SKM-1 (cell line): ENCODE measurements around the gene SEMA5A.
"Not testable (repeated sequence)": the region's sequence is repeated elsewhere in the genome, so short reads cannot be mapped to it uniquely, and the experiment has no call there.

ENCODE experiments used
- DNase-seq: peaks from one replicate; lab custom pipeline; 2025; ENCODE audit not compliant: unreplicated experiment; lab: John Stamatoyannopoulos, UW

Gene SEMA5A

GRCh38 chr5:9401786-9402472 lies 143.9 kb downstream of the SEMA5A start:
- DNase-seq = peak; percentile 31

GRCh38 chr5:9399783-9400182 lies 146.1 kb downstream of the SEMA5A start:
- DNase-seq = not testable (repeated sequence)

GRCh38 chr5:9399094-9399493 lies 146.8 kb downstream of the SEMA5A start:
- no peak for DNase-seq

GRCh38 chr5:9398227-9398626 lies 147.6 kb downstream of the SEMA5A start:
- DNase-seq = no peak

GRCh38 chr5:9396285-9396770 lies 149.5 kb downstream of the SEMA5A start:
- DNase-seq = no peak

GRCh38 chr5:9395706-9396105 lies 150.2 kb downstream of the SEMA5A start:
- no peak for DNase-seq

- DNase-seq = no peak
These were observed 151.7 kb downstream of the SEMA5A start for GRCh38 chr5:9394221-9394620.

- no peak for DNase-seq
These were observed 153.2 kb downstream of the SEMA5A start for GRCh38 chr5:9392625-9393024.

GRCh38 chr5:9391080-9391479 lies 154.8 kb downstream of the SEMA5A start:
- DNase-seq = no peak

GRCh38 chr5:9390113-9390512 lies 155.8 kb downstream of the SEMA5A start:
- DNase-seq = no peak

- DNase-seq = no peak
These were observed 156.8 kb downstream of the SEMA5A start for GRCh38 chr5:9388941-9389674.

GRCh38 chr5:9387879-9388278 lies 158.0 kb downstream of the SEMA5A start:
- no peak for DNase-seq

- DNase-seq = no peak
These were observed 158.9 kb downstream of the SEMA5A start for GRCh38 chr5:9386945-9387344.

GRCh38 chr5:9382522-9382921 lies 163.4 kb downstream of the SEMA5A start:
- no peak for DNase-seq

GRCh38 chr5:9381464-9381863 lies 164.4 kb downstream of the SEMA5A start:
- DNase-seq = no peak

GRCh38 chr5:9380109-9380508 lies 165.8 kb downstream of the SEMA5A start:
- DNase-seq = no peak

- no peak for DNase-seq
These were observed 169.3 kb downstream of the SEMA5A start for GRCh38 chr5:9376363-9377117.

GRCh38 chr5:9375756-9376155 lies 170.1 kb downstream of the SEMA5A start:
- DNase-seq = no peak

- DNase-seq = no peak
These were observed 171.8 kb downstream of the SEMA5A start for GRCh38 chr5:9374025-9374424.

- DNase-seq = no peak
These were observed 172.3 kb downstream of the SEMA5A start for GRCh38 chr5:9373571-9373970.

GRCh38 chr5:9370256-9370655 lies 175.6 kb downstream of the SEMA5A start:
- no peak for DNase-seq

- DNase-seq = no peak
These were observed 180.4 kb downstream of the SEMA5A start for GRCh38 chr5:9365512-9365911.
